Amniotic epithelial cell (primary cell): Measurements from ENCODE around the gene SLC35B1.

Experiments
- DNase-seq: peaks from one replicate; pipeline ENCODE4 v3.0.0-alpha.2; 2010; ENCODE audit warnings: low read depth

The SLC35B1 gene

GRCh38 chr17:49707608-49708514 lies at the start of gene SLC35B1:
Gene SLC35B1 (minus strand): TSS chr17:49707964. CDS start chr17:49707833, 131 bp downstream.
- peak; percentile 99 for DNase-seq

GRCh38 chr17:49757151-49757777 lies 49.5 kb upstream of the SLC35B1 start:
- DNase-seq = no peak

- DNase-seq = no peak
These were observed 48.8 kb upstream of the SLC35B1 start for GRCh38 chr17:49756323-49757150.

GRCh38 chr17:49755663-49756283 lies 48.0 kb upstream of the SLC35B1 start:
- DNase-seq = no peak

GRCh38 chr17:49753959-49754391 lies 46.2 kb upstream of the SLC35B1 start:
- DNase-seq = peak; percentile 98

- no peak for DNase-seq
These were observed 44.7 kb upstream of the SLC35B1 start for GRCh38 chr17:49752508-49752907.

- no peak for DNase-seq
These were observed 42.0 kb upstream of the SLC35B1 start for GRCh38 chr17:49749730-49750129.

- DNase-seq = no peak
These were observed 41.0 kb upstream of the SLC35B1 start for GRCh38 chr17:49748791-49749190.

GRCh38 chr17:49748223-49748622 lies 40.5 kb upstream of the SLC35B1 start:
- no peak for DNase-seq

- no peak for DNase-seq
These were observed 39.9 kb upstream of the SLC35B1 start for GRCh38 chr17:49747632-49748031.

GRCh38 chr17:49746791-49747490 lies 39.2 kb upstream of the SLC35B1 start:
- no peak for DNase-seq

GRCh38 chr17:49745175-49746139 lies 37.7 kb upstream of the SLC35B1 start:
- no peak for DNase-seq

GRCh38 chr17:49742166-49742638 lies 34.4 kb upstream of the SLC35B1 start:
- peak; percentile 82 for DNase-seq

GRCh38 chr17:49741692-49742076 lies 33.9 kb upstream of the SLC35B1 start:
- DNase-seq = no peak

GRCh38 chr17:49741009-49741691 lies 33.4 kb upstream of the SLC35B1 start:
- DNase-seq = peak; percentile 64

GRCh38 chr17:49739641-49740271 lies 32.0 kb upstream of the SLC35B1 start:
- DNase-seq = peak; percentile 97

- DNase-seq = no peak
These were observed 30.8 kb upstream of the SLC35B1 start for GRCh38 chr17:49738456-49739163.
